ENCODE measurements around the gene MMP24.

DNA sequence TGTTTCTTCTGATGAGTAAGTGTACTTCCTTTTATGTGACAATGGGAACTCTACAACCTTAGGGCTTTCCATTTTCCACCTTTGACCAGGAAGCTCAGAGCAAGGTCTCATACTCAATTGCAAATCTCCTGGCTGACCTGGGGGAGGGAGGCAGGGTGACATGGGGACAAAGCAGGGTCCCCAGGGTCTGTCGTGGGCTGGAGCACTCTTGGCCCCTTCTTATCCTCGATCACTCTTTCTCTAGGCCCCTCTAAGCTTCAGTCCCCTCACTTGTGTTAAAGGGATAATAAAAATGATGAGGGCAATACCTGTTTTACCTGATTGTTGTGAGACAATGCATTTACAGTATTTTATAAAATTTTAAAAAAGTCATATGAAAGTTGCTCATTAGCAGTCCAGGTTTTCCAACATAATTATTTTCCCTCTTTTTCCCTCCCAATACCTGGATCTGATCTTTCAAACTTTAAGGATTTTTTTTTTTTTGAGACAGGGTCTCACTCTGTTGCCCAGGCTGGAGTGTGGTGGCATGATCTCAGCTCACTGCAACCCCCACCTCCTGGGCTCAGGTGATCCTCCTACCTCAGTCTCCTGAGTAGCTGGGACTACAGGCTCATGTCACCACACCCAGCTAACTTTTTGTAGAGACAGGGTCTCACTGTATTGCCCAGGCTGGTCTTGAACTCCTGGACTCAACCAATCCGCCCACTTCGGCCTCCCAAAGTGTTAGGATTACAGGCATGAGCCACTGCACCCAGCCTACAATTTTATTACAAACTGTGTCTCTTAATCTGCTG is 74.2 kb downstream of the MMP24 start:
- TF ChIP-seq, protein P1, sequence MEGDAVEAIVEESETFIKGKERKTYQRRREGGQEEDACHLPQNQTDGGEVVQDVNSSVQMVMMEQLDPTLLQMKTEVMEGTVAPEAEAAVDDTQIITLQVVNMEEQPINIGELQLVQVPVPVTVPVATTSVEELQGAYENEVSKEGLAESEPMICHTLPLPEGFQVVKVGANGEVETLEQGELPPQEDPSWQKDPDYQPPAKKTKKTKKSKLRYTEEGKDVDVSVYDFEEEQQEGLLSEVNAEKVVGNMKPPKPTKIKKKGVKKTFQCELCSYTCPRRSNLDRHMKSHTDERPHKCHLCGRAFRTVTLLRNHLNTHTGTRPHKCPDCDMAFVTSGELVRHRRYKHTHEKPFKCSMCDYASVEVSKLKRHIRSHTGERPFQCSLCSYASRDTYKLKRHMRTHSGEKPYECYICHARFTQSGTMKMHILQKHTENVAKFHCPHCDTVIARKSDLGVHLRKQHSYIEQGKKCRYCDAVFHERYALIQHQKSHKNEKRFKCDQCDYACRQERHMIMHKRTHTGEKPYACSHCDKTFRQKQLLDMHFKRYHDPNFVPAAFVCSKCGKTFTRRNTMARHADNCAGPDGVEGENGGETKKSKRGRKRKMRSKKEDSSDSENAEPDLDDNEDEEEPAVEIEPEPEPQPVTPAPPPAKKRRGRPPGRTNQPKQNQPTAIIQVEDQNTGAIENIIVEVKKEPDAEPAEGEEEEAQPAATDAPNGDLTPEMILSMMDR (conservative IDR thresholded peaks at IDR 0.05; ENCODE audit: low read length) = no peak
- TF ChIP-seq EZH2phosphoT487 (IDR thresholded peaks at IDR 0.05; ENCODE audit: borderline replicate concordance, low read depth, low read length) = no peak
